Measurements from ENCODE around the gene FCGBP. TPM values are rescaled to one million over a fixed set of nuclear protein-coding genes. Genes with fewer than 3 reads are reported as not detected.

The FCGBP gene
- total RNA-seq, 1 donor from 2014 or later = 95.3 TPM

DNA sequence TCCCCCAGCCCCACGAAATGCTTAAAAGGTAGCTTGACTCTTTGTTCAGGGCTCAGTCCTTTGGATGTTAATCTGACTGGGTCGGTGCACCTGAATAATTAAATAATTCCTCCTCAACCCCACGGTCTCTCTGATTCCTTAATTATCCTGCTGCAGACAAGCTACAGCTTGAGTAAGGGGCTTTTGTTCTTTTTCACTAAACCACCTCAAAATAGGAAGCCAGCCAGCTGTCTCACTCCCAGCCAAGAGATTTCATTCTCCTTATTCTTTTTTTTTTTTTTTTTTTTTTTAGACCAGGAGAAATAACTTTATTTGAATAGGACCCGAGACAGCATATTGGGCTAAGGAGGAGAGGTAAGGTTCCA, 7.9 kb upstream of the FCGBP start:
- Histone ChIP-seq H3K36me3 (no peaks in the 10 kb centered on the region), H3K4me1 (peaks cover 36% of the 10 kb centered on the region), H3K4me3 (no peak overlapping the region), H3K27ac (no peak overlapping the region), H3K27me3 (ENCODE audit: low read depth) (peaks cover 7% of the 10 kb centered on the region), H3K9me3 (no peaks in the 10 kb centered on the region)
- ATAC-seq (no peak), DNase-seq (no peak)
- intact Hi-C loops (cut with DNase I) = no loop called here
- TF ChIP-seq, protein P1, sequence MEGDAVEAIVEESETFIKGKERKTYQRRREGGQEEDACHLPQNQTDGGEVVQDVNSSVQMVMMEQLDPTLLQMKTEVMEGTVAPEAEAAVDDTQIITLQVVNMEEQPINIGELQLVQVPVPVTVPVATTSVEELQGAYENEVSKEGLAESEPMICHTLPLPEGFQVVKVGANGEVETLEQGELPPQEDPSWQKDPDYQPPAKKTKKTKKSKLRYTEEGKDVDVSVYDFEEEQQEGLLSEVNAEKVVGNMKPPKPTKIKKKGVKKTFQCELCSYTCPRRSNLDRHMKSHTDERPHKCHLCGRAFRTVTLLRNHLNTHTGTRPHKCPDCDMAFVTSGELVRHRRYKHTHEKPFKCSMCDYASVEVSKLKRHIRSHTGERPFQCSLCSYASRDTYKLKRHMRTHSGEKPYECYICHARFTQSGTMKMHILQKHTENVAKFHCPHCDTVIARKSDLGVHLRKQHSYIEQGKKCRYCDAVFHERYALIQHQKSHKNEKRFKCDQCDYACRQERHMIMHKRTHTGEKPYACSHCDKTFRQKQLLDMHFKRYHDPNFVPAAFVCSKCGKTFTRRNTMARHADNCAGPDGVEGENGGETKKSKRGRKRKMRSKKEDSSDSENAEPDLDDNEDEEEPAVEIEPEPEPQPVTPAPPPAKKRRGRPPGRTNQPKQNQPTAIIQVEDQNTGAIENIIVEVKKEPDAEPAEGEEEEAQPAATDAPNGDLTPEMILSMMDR (IDR thresholded peaks at IDR 0.05) = no peak

DNA sequence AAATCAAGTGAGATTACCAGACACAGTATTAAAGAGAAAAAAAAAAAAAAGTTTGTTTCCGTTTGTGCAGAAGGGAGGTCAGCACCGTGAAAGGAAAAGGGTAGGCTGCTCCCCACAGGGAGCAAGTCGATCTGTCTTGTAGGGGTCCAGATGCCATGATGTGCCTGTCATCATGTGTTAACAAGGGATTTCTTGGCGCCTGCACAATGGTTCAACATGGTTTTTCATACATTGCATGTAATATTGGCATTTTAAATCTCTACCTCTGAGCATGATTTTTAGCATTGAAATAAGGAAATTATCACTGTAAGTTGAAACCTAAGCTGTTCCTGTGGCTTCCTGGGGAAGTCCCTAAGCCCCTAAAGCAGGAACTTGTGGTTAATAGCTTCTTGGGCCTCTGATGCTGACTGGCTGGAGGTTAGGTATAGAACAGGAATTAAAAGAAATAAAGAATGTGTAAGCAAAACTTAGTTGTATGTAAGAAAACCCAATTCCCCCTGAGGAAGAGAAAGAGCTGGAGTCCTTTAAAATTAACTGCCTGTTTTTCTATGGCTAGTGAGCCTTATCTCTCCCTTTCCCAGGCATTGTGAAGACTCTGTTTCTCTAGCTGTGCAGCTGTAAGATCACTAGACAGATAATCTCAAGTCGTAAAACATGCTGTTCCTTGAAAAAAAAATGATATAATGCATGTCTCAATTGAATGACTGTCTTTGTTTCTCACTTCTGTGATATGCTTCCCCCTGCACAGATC, 7.4 kb upstream of the FCGBP start:
- ATAC-seq = peak; percentile 75 to 85
- peak overlapping the region; percentile 24 for H3K4me3 ChIP-seq
- peak overlapping the region; percentile 4 for H3K27ac ChIP-seq
- intact Hi-C loops (cut with DNase I) = no loop called here
- no peaks in the 10 kb centered on the region for H3K36me3 ChIP-seq
- H3K9me3 ChIP-seq = no peaks in the 10 kb centered on the region
- peaks cover 36% of the 10 kb centered on the region for H3K4me1 ChIP-seq
- TF ChIP-seq, protein P1 (IDR thresholded peaks at IDR 0.05) = no peak
- H3K27me3 ChIP-seq (ENCODE audit: low read depth) = peaks cover 7% of the 10 kb centered on the region
- no peak for DNase-seq

DNA sequence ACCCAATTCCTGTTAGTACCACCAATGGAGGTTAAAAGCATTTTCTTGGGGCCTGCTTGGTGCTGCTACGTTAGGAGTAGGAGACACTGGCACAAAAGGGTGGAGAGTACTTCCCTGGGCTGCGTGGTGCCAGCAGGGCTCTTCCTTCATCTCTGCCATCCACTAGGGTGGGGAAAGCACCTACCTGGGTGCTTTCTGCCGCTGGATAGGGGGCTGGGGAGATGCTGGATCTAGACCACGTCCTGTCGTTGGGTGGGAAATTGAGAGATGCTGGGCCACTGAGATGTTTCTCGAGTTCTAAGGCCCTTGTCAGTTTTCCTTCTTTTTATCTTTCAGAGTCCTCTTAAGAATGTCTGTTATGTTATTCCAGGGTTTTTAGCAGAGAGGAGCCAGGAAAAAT, 6.7 kb upstream of the FCGBP start:
- TF ChIP-seq, protein P1 (IDR thresholded peaks at IDR 0.05) = no peak
- intact Hi-C loops (cut with DNase I) = no loop called here
- no peaks in the 10 kb centered on the region for H3K36me3 ChIP-seq
- no peak overlapping the region for H3K27ac ChIP-seq
- H3K4me1 ChIP-seq = peaks cover 36% of the 10 kb centered on the region
- DNase-seq (no peak), ATAC-seq (no peak)
- H3K9me3 ChIP-seq = no peaks in the 10 kb centered on the region
- peaks cover 4% of the 10 kb centered on the region for H3K27me3 ChIP-seq (ENCODE audit: low read depth)
- H3K4me3 ChIP-seq = peak overlapping the region; percentile 24

DNA sequence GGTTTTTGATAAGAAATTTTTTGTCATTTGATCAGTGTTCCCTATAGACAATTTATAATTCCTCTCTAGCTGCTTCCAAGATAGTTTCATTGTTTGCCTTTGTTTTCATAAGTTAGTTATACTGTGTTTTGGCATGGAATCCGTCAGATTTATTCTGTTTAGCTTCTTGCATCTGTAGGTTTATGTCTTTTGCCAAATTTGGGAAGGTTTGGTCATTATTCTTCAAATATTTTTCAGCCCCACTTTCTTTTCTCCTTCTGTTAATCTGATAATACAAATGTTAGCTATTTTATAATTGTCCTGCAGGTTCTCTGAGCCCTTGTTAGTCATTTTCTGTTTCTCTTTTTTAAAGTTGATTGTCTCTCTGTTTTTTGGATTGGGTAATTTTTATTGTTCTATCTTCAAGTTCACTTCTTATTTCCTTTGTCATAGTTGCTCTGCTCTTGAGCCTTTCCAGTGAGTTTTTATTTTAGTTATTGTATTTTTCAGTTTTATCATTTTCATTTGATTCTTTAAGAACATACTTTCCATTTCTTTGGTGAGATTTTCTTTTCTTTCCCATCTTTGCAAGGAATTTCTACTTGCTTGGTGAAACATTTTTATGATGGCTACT, 5.9 kb upstream of the FCGBP start:
- H3K36me3 ChIP-seq = no peaks in the 10 kb centered on the region
- H3K4me3 ChIP-seq = no peak overlapping the region
- no peaks in the 10 kb centered on the region for H3K9me3 ChIP-seq
- TF ChIP-seq, protein P1 (IDR thresholded peaks at IDR 0.05) = no peak
- no peak for DNase-seq
- intact Hi-C loops (cut with DNase I) = no loop called here
- no peak overlapping the region for H3K27ac ChIP-seq
- no peak for ATAC-seq
- H3K27me3 ChIP-seq (ENCODE audit: low read depth) = peaks cover under 1% of the 10 kb centered on the region
- H3K4me1 ChIP-seq = peaks cover 36% of the 10 kb centered on the region

DNA sequence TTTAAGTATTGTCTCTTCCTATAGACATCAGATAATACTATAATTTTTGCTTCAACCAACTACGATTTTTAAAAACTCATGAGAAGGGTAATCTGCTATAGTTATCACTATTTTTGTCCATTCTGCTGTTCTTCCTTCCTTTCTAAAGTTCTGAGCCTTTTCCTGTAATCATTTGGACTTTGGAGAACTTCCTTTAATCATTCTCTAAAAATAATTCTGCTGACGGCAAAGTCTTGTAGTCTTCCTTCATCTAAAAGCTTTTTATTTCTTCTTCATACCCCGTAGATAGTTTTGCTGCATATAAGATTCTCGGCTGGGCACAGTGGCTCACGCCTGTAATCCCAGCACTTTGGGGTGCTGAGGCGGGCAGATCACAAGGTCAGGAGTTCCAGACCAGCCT, 5.1 kb upstream of the FCGBP start:
- Histone ChIP-seq H3K27ac (no peak overlapping the region), H3K27me3 (ENCODE audit: low read depth) (peaks cover 8% of the 10 kb centered on the region), H3K4me1 (peaks cover 34% of the 10 kb centered on the region), H3K4me3 (no peak overlapping the region), H3K9me3 (no peaks in the 10 kb centered on the region), H3K36me3 (no peaks in the 10 kb centered on the region)
- intact Hi-C loops (cut with DNase I) = no loop called here
- ATAC-seq (no peak), DNase-seq (no peak)
- TF ChIP-seq, protein P1 (IDR thresholded peaks at IDR 0.05) = no peak
